Nephron (organoid): Measurements from ENCODE around the gene IP6K3.
A peak's percentile ranks its signal among the peaks of the same experiment; 100 is the strongest.

Experiments
- H3K27ac Mint-ChIP-seq, 3 experiments: 2 replicates each; pipeline ENCODE4 v1.8.0; 2020; ENCODE audit warnings: mixed read lengths in 3 of 3, mild to moderate bottlenecking in 2 of 3, moderate library complexity in 1 of 3
- H3K27me3 Mint-ChIP-seq: 2 replicates; pipeline ENCODE4 v1.8.0; 2021; ENCODE audit warnings: low read depth, mild to moderate bottlenecking, moderate library complexity, mixed read lengths
- H3K36me3 Mint-ChIP-seq: 2 replicates; pipeline ENCODE4 v1.8.0; 2020; ENCODE audit warnings: low read depth, mixed read lengths
- H3K4me1 Mint-ChIP-seq: 2 replicates; pipeline ENCODE4 v1.8.0; 2020; ENCODE audit warnings: mixed read lengths
- H3K4me3 Mint-ChIP-seq, 3 experiments: 2 replicates each; pipeline ENCODE4 v1.8.0; 2020; ENCODE audit warnings: mild to moderate bottlenecking in 3 of 3, mixed read lengths in 3 of 3, moderate library complexity in 2 of 3
- H3K9me3 Mint-ChIP-seq: 2 replicates; pipeline ENCODE4 v1.8.0; 2020; ENCODE audit warnings: mixed read lengths
- TF ChIP-seq, protein P1 (sequence below), 3 experiments: fragments of 200-600 bp; sonication (generic); IDR thresholded peaks; one replicate each; pipeline ENCODE4 v1.5.0; 2021; ENCODE audit warnings: antibody characterized with exemption in 3 of 3; ENCODE audit not compliant: unreplicated experiment in 3 of 3

The IP6K3 gene

GRCh38 chr6:33746036-33746600 is 587 bp downstream of the IP6K3 start:
- Mint-ChIP-seq H3K27ac (peak overlapping the region in 2 of 3 experiments; percentile 90 to 95), H3K36me3 (no peaks in the 10 kb centered on the region), H3K27me3 (peaks cover 26% of the 10 kb centered on the region), H3K4me1 (peaks cover 79% of the 10 kb centered on the region), H3K4me3 (peak overlapping the region; percentile 63 to 86 (median 78)), H3K9me3 (no peaks in the 10 kb centered on the region)
- TF ChIP-seq, protein P1, sequence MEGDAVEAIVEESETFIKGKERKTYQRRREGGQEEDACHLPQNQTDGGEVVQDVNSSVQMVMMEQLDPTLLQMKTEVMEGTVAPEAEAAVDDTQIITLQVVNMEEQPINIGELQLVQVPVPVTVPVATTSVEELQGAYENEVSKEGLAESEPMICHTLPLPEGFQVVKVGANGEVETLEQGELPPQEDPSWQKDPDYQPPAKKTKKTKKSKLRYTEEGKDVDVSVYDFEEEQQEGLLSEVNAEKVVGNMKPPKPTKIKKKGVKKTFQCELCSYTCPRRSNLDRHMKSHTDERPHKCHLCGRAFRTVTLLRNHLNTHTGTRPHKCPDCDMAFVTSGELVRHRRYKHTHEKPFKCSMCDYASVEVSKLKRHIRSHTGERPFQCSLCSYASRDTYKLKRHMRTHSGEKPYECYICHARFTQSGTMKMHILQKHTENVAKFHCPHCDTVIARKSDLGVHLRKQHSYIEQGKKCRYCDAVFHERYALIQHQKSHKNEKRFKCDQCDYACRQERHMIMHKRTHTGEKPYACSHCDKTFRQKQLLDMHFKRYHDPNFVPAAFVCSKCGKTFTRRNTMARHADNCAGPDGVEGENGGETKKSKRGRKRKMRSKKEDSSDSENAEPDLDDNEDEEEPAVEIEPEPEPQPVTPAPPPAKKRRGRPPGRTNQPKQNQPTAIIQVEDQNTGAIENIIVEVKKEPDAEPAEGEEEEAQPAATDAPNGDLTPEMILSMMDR (IDR thresholded peaks at IDR 0.05; ENCODE audit: unreplicated experiment in 3 of 3): no peak

GRCh38 chr6:33745548-33745947 is 1.2 kb downstream of the IP6K3 start:
- Mint-ChIP-seq H3K4me3 (peak overlapping the region; percentile 72 to 86 (median 78)), H3K36me3 (no peaks in the 10 kb centered on the region), H3K27me3 (peaks cover 20% of the 10 kb centered on the region), H3K27ac (peak overlapping the region; percentile 89 to 95 (median 90)), H3K4me1 (peaks cover 73% of the 10 kb centered on the region), H3K9me3 (no peaks in the 10 kb centered on the region)
- TF ChIP-seq, protein P1 (IDR thresholded peaks at IDR 0.05; ENCODE audit: unreplicated experiment in 3 of 3): no peak

- Mint-ChIP-seq H3K27me3 (peaks cover 17% of the 10 kb centered on the region), H3K9me3 (no peaks in the 10 kb centered on the region)
- TF ChIP-seq, protein P1 (IDR thresholded peaks at IDR 0.05; ENCODE audit: unreplicated experiment in 3 of 3): no peak
Measured at GRCh38 chr6:33744895-33745546, 1.7 kb downstream of the IP6K3 start.

GRCh38 chr6:33744001-33744848 is 2.5 kb downstream of the IP6K3 start:
- Mint-ChIP-seq H3K4me3 (peak overlapping the region; percentile 24 to 72 (median 51)), H3K27me3 (peaks cover 13% of the 10 kb centered on the region), H3K36me3 (no peaks in the 10 kb centered on the region), H3K4me1 (peaks cover 60% of the 10 kb centered on the region), H3K9me3 (no peaks in the 10 kb centered on the region), H3K27ac (peak overlapping the region; percentile 58 to 79 (median 75))
- TF ChIP-seq, protein P1 (IDR thresholded peaks at IDR 0.05; ENCODE audit: unreplicated experiment in 3 of 3): peak; percentile 85 to 89 (median 88)

More at GRCh38 chr6:33744895-33745546, 1.7 kb downstream of the IP6K3 start:
- Mint-ChIP-seq H3K36me3 (no peaks in the 10 kb centered on the region), H3K27ac (peak overlapping the region; percentile 89 to 95 (median 90)), H3K4me1 (peaks cover 68% of the 10 kb centered on the region), H3K4me3 (peak overlapping the region; percentile 72 to 86 (median 78))

- Mint-ChIP-seq H3K27me3 (peaks cover 13% of the 10 kb centered on the region), H3K27ac (peak overlapping the region; percentile 54 to 85 (median 79)), H3K9me3 (no peaks in the 10 kb centered on the region), H3K4me3 (peak overlapping the region; percentile 20 to 49 (median 37)), H3K36me3 (no peaks in the 10 kb centered on the region), H3K4me1 (peaks cover 55% of the 10 kb centered on the region)
- TF ChIP-seq, protein P1 (IDR thresholded peaks at IDR 0.05; ENCODE audit: unreplicated experiment in 3 of 3): no peak
Measured at GRCh38 chr6:33742837-33743236, 3.9 kb downstream of the IP6K3 start.
